HCT116 (cell line): ENCODE results near the gene SUPT3H. TPM values are rescaled to one million over a fixed set of nuclear protein-coding genes. Genes with fewer than 3 reads are reported as not detected.

Source experiments
- ATAC-seq: fragments of 200-7000 bp; cut with Tn5 transposase; 2 replicates; pipeline ENCODE4 v1.9.1; 2020; ENCODE audit warnings: mild to moderate bottlenecking, moderate library complexity
- BruUV-seq: library from RNA; stranded (reverse); fragments of 400-500 nt; replicated peaks from 2 replicates; lab custom pipeline; 2021; lab: Mats Ljungman, UMichigan
- CTCF ChIA-PET: fragments of 300-600 bp; sonication (Branson Sonifier 250); formaldehyde crosslinking; loops from one replicate; lab custom pipeline; 2021; ENCODE audit warnings: antibody characterized with exemption; lab: Charles Lee
- POLR2A ChIA-PET: fragments of 300-600, 350-600 bp; sonication (Branson Sonifier 250); formaldehyde crosslinking; loops from one replicate; lab custom pipeline; 2021; ENCODE audit warnings: antibody characterized with exemption; lab: Charles Lee
- RAD21 ChIA-PET, 2 experiments: fragments of 300-600 bp; sonication (Branson Sonifier 250); formaldehyde crosslinking; loops; one replicate each; lab custom pipeline; 2023; ENCODE audit warnings: low total read pairs in 2 of 2; ENCODE audit not compliant: uncharacterized antibody in 2 of 2, unreplicated experiment in 2 of 2, low non-redundant PET in 1 of 2; lab: Charles Lee
- DNase-seq: peaks from one replicate; pipeline ENCODE4 v3.0.0-alpha.2; 2010; ENCODE audit warnings: low read depth, low spot score
- H2AFZ ChIP-seq: fragments of 200-600 bp; shearing (Covaris generic), sonication (generic); 2 replicates; pipeline ENCODE4 v1.6.1; 2017; ENCODE audit warnings: low read depth, mixed run types, mixed read lengths, antibody characterized with exemption, low read length; ENCODE audit not compliant: poor library complexity, severe bottlenecking
- H3K27ac ChIP-seq: 2 replicates; pipeline ENCODE4 v1.5.1; 2012; ENCODE audit warnings: low read depth, low read length
- H3K27me3 ChIP-seq: fragments of 200-600 bp; sonication (generic); 2 replicates; pipeline ENCODE4 v1.6.1; 2016; ENCODE audit warnings: mixed run types, low read length, mixed read lengths; ENCODE audit not compliant: insufficient read depth
- H3K36me3 ChIP-seq, 2 experiments: fragments of 200-500 bp in 1 of 2; fragments of 200-600 bp in 1 of 2; sonication (Bioruptor generic) in 1 of 2; sonication (generic) in 1 of 2; 2 replicates each; pipeline versions ENCODE4 v1.5.1 to v1.6.1; 2014 to 2016; ENCODE audit warnings: low read length in 2 of 2, inconsistent platforms in 1 of 2, mixed read lengths in 1 of 2, mixed run types in 1 of 2; ENCODE audit not compliant: insufficient read depth in 2 of 2, control insufficient read depth in 1 of 2
- H3K4me1 ChIP-seq, 2 experiments: fragments of 200-600 bp in 1 of 2; sonication (generic) in 1 of 2; 2 replicates each; pipeline versions ENCODE4 v1.5.1 to v1.6.1; 2012 to 2017; ENCODE audit warnings: low read length in 2 of 2, inconsistent platforms in 1 of 2, mild to moderate bottlenecking in 1 of 2, mixed read lengths in 1 of 2, mixed run types in 1 of 2, moderate library complexity in 1 of 2; ENCODE audit not compliant: insufficient read depth in 2 of 2, control insufficient read depth in 1 of 2
- H3K4me2 ChIP-seq: fragments of 200-600 bp; sonication (generic); 2 replicates; pipeline ENCODE4 v1.6.1; 2017; ENCODE audit warnings: mixed run types, low read length, mixed read lengths
- H3K4me3 ChIP-seq, 2 experiments: fragments of 200-600 bp in 1 of 2; sonication (generic) in 1 of 2; replicated peaks in 1 of 2; 2 replicates each; pipeline ENCODE4 v1.5.1; 2011 to 2016; ENCODE audit warnings: low read length in 2 of 2, control low read depth in 1 of 2, low read depth in 1 of 2, mild to moderate bottlenecking in 1 of 2, mixed read lengths in 1 of 2, mixed run types in 1 of 2
- H3K79me2 ChIP-seq: fragments of 200-600 bp; sonication (generic); 2 replicates; pipeline ENCODE4 v1.6.1; 2017; ENCODE audit warnings: mild to moderate bottlenecking, mixed run types, low read length, moderate library complexity, mixed read lengths; ENCODE audit not compliant: insufficient read depth
- H3K9ac ChIP-seq: fragments of 200-600 bp; sonication (generic); 2 replicates; pipeline ENCODE4 v1.6.1; 2016; ENCODE audit warnings: low read length, mixed read lengths
- H3K9me2 ChIP-seq: fragments of 200-600 bp; sonication (generic), shearing (Covaris generic); 2 replicates; pipeline ENCODE4 v1.6.1; 2017; ENCODE audit warnings: mixed run types, mild to moderate bottlenecking, moderate library complexity; ENCODE audit not compliant: insufficient read depth
- H3K9me3 ChIP-seq, 2 experiments: fragments of 200-500 bp in 1 of 2; fragments of 200-600 bp in 1 of 2; sonication (Bioruptor generic) in 1 of 2; sonication (generic) in 1 of 2; 2 replicates each; pipeline ENCODE4 v1.6.1; 2014 to 2017; ENCODE audit warnings: low read length in 2 of 2, mixed read lengths in 2 of 2, inconsistent platforms in 1 of 2, low read depth in 1 of 2, mild to moderate bottlenecking in 1 of 2, mixed run types in 1 of 2, moderate library complexity in 1 of 2; ENCODE audit not compliant: control insufficient read depth in 1 of 2, insufficient read depth in 1 of 2
- H4K20me1 ChIP-seq: fragments of 200-600 bp; sonication (generic), shearing (Covaris generic); 2 replicates; pipeline ENCODE4 v1.6.1; 2017; ENCODE audit warnings: mixed run types, mild to moderate bottlenecking, moderate library complexity; ENCODE audit not compliant: insufficient read depth
- CEBPB ChIP-seq: IDR thresholded peaks from 2 replicates; pipeline ENCODE4 v1.6.1; 2012; ENCODE audit warnings: low read depth
- EGR1 ChIP-seq: IDR thresholded peaks from 2 replicates; pipeline ENCODE4 v1.6.1; 2012; ENCODE audit warnings: low read depth
- ELF1 ChIP-seq: IDR thresholded peaks from 2 replicates; pipeline ENCODE4 v1.6.1; 2012; ENCODE audit warnings: low read depth, borderline replicate concordance
- FOSL1 ChIP-seq: IDR thresholded peaks from 2 replicates; pipeline ENCODE4 v1.6.1; 2012; ENCODE audit warnings: low read depth
- JUND ChIP-seq: IDR thresholded peaks from 2 replicates; pipeline ENCODE4 v1.6.1; 2012
- POLR2A ChIP-seq: IDR thresholded peaks from 2 replicates; pipeline ENCODE4 v1.7.0; 2011; ENCODE audit warnings: borderline replicate concordance; ENCODE audit not compliant: insufficient read depth, insufficient read length; ENCODE audit errors: extremely low read depth
- RAD21 ChIP-seq: IDR thresholded peaks from 2 replicates; pipeline ENCODE4 v1.6.1; 2012; ENCODE audit warnings: low read depth, mild to moderate bottlenecking
- SIN3A ChIP-seq: IDR thresholded peaks from 2 replicates; pipeline ENCODE4 v1.6.1; 2012; ENCODE audit warnings: low read depth
- YY1 ChIP-seq: IDR thresholded peaks from 2 replicates; pipeline ENCODE4 v1.6.1; 2011; ENCODE audit warnings: low read length, low read depth, moderate library complexity, mild to moderate bottlenecking; ENCODE audit not compliant: insufficient replicate concordance; ENCODE audit errors: extremely low read depth
- ZFX ChIP-seq: fragments of 450-650 bp; IDR thresholded peaks from 2 replicates; pipeline ENCODE4 v1.6.1; 2017
- intact Hi-C: fragments of 100-400 bp; cut with micrococcal nuclease; formaldehyde crosslinking; loops from 2 replicates; pipeline ENCODE4 v1.10.0; 2022
- total RNA-seq: library from RNA; stranded (reverse); gene quantifications from one replicate; pipeline ENCODE4 v1.2.1, GENCODE V29; 2021; ENCODE audit not compliant: unreplicated experiment
- TF ChIP-seq, protein P1 (sequence below): IDR thresholded peaks from 2 replicates; pipeline ENCODE4 v1.6.1; 2011; ENCODE audit warnings: mild to moderate bottlenecking, low read length, moderate library complexity; ENCODE audit not compliant: insufficient replicate concordance; ENCODE audit errors: extremely low read depth
- TF ChIP-seq, protein P2 (sequence below), 3 experiments: fragments of 200-600 bp in 1 of 3; sonication (generic) in 1 of 3; IDR thresholded peaks in 2 of 3; conservative IDR thresholded peaks in 1 of 3; 2 replicates each; pipeline ENCODE4 v1.5.1; 2012 to 2017; ENCODE audit warnings: low read depth in 2 of 3, low read length in 2 of 3, antibody characterized with exemption in 1 of 3, borderline replicate concordance in 1 of 3, control low read depth in 1 of 3, mild to moderate bottlenecking in 1 of 3, mixed read lengths in 1 of 3, mixed run types in 1 of 3, moderate library complexity in 1 of 3; ENCODE audit not compliant: insufficient read depth in 1 of 3

SUPT3H gene
- total RNA-seq, 1 experiment from 2014 or later: 7.4 TPM

DNA sequence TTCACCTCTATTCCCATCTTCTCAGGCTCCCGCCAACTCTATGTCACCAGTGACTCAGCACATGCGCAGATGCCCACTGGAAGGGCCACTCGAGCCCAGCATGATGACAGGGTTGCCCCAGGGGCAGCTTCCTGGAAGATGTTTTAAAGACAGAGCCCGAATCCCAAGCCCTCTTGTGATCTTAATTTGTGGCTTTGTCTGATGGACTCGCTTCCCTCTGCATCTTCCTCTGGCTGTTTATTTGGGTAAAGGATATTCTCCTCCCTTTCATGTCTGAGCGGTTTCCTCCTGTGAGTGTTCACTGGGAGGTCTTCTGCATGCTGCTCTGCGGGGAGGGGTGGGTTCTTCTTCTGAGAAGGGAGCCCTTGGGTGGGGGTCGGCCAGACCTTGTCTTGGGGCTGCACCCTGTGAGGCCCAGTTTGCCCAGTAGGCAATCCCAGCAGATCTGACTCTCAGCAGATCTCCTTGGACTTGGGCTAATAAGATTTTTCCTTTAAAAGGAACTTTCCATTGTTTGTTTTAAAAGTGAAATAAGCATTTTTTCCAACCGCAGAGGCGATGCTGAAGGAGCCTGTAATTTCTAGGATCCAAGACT, 589.2 kb downstream of the SUPT3H start (continued):
- TF ChIP-seq EGR1 (no peak), FOSL1 (no peak), RAD21 (no peak)

GRCh38 chr6:44787254-44787834, 590.4 kb downstream of the SUPT3H start:
- H3K9me3 ChIP-seq: peaks cover 3% of the 10 kb centered on the region in 2 experiments; a peak in 1 of 4 replicates
- H3K9ac ChIP-seq: no peak overlapping the region
- no peak for DNase-seq
- no peak for ATAC-seq
- H2AFZ ChIP-seq: no peak overlapping the region
- intact Hi-C loops: no loop called here
- no peaks in the 10 kb centered on the region for H3K36me3 ChIP-seq
- H3K9me2 ChIP-seq: no peaks in the 10 kb centered on the region
- no peak overlapping the region for H3K27ac ChIP-seq
- ChIA-PET CTCF (no interaction called here), POLR2A (no interaction called here), RAD21 (interaction anchor here in 1 of 2 experiments (0.6 kb wide), 1 partner anchor 25 kb away, joined by 3 read pairs; no protein-coding TSS in a partner anchor)
- H3K27me3 ChIP-seq: no peaks in the 10 kb centered on the region
- no peak overlapping the region for H3K4me3 ChIP-seq
- no TSS peak for BruUV-seq
- no peak for TF ChIP-seq ELF1
- TF ChIP-seq, protein P1, sequence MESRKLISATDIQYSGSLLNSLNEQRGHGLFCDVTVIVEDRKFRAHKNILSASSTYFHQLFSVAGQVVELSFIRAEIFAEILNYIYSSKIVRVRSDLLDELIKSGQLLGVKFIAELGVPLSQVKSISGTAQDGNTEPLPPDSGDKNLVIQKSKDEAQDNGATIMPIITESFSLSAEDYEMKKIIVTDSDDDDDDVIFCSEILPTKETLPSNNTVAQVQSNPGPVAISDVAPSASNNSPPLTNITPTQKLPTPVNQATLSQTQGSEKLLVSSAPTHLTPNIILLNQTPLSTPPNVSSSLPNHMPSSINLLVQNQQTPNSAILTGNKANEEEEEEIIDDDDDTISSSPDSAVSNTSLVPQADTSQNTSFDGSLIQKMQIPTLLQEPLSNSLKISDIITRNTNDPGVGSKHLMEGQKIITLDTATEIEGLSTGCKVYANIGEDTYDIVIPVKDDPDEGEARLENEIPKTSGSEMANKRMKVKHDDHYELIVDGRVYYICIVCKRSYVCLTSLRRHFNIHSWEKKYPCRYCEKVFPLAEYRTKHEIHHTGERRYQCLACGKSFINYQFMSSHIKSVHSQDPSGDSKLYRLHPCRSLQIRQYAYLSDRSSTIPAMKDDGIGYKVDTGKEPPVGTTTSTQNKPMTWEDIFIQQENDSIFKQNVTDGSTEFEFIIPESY: no peak
- TF ChIP-seq, protein P2, sequence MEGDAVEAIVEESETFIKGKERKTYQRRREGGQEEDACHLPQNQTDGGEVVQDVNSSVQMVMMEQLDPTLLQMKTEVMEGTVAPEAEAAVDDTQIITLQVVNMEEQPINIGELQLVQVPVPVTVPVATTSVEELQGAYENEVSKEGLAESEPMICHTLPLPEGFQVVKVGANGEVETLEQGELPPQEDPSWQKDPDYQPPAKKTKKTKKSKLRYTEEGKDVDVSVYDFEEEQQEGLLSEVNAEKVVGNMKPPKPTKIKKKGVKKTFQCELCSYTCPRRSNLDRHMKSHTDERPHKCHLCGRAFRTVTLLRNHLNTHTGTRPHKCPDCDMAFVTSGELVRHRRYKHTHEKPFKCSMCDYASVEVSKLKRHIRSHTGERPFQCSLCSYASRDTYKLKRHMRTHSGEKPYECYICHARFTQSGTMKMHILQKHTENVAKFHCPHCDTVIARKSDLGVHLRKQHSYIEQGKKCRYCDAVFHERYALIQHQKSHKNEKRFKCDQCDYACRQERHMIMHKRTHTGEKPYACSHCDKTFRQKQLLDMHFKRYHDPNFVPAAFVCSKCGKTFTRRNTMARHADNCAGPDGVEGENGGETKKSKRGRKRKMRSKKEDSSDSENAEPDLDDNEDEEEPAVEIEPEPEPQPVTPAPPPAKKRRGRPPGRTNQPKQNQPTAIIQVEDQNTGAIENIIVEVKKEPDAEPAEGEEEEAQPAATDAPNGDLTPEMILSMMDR (IDR thresholded peaks at IDR 0.05 in 2 of 3, conservative IDR thresholded peaks at IDR 0.05 in 1 of 3; ENCODE audit: borderline replicate concordance in 1 of 3, insufficient read depth in 1 of 3, low read depth in 2 of 3, low read length in 2 of 3): no peak
- no peak for TF ChIP-seq ZFX
- no peak for TF ChIP-seq CEBPB
- TF ChIP-seq POLR2A: no peak
- TF ChIP-seq SIN3A: no peak
- no peak for TF ChIP-seq EGR1
- TF ChIP-seq YY1: no peak
- no peak for TF ChIP-seq JUND
- H4K20me1 ChIP-seq: no peaks in the 10 kb centered on the region
- H3K4me2 ChIP-seq: no peak overlapping the region
- H3K4me1 ChIP-seq: no peaks in the 10 kb centered on the region
- no peaks in the 10 kb centered on the region for H3K79me2 ChIP-seq
